Suppressor macrophage (primary cell): ENCODE measurements around the gene PHYHD1.

ENCODE experiments used
- DNase-seq, 4 experiments: peaks; one replicate each; pipeline ENCODE4 v3.0.0-alpha.2; 2020 to 2022

PHYHD1 gene

GRCh38 chr9:128983536-128983935 lies 62.8 kb downstream of the PHYHD1 start:
- no peak for DNase-seq

DNA sequence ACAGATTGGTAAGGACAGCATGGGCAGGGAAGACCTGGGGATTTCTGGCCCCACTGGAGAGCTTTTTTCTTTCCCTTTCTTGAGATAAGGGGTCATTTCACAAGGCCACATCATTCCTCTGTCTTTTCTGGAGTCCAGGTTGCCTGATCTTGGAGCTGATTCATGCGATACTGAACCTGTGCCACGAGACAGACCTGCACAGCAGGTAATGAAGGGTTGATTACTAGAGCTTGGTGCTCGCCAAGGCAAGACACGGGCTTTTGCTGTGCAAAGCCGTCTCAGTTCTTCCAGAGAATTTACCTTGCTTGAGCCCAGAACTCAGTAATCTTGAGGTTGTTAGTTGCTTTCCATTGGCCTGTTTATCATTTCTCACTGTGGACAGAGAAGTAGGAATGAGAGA lies 65.9 kb downstream of the PHYHD1 start:
- DNase-seq = no peak

- DNase-seq = no peak
Observed at GRCh38 chr9:128987805-128988204, 67.0 kb downstream of the PHYHD1 start.
